LNCAP (cell line): ENCODE measurements around the gene RARA.

ENCODE experiments used
- CTCF ChIP-seq: fragments of 450-650 bp; IDR thresholded peaks from 2 replicates; pipeline ENCODE4 v1.5.1; 2017; ENCODE audit warnings: mild to moderate bottlenecking

Gene RARA

GRCh38 chr17:40278414-40278813 lies 30.6 kb upstream of the RARA start:
- no peak for TF ChIP-seq CTCF

- TF ChIP-seq CTCF = no peak
Observed at GRCh38 chr17:40279402-40279801, 29.6 kb upstream of the RARA start.

GRCh38 chr17:40281663-40282062 lies 27.3 kb upstream of the RARA start:
- no peak for TF ChIP-seq CTCF

GRCh38 chr17:40283662-40284061 lies 25.3 kb upstream of the RARA start:
- no peak for TF ChIP-seq CTCF

GRCh38 chr17:40284085-40284713 lies 24.8 kb upstream of the RARA start:
- no peak for TF ChIP-seq CTCF

DNA sequence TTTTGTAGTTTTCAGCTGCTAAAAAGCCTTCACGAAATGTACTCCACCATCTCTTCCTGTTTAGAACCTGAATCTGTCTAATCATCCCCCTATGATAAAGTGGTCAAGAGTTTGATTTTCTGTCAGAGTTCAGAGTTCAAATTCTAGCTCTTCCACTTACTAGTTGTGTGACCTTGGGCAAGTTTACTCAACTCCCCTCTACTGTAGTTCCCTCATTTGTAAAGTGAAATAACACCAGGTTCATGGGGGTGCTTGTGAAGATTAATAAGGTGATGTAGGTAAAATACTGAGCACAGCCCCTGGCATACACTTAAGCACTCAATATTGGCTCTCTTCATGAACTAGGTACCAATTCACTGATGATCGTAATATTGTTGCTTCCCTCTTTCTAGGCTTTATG lies 22.5 kb upstream of the RARA start:
- no peak for TF ChIP-seq CTCF

- TF ChIP-seq CTCF = no peak
Observed at GRCh38 chr17:40287159-40287493, 21.9 kb upstream of the RARA start.
